BE2C (cell line): Measurements from ENCODE around the gene SHC2.

ENCODE experiments used
- DNase-seq: peaks from one replicate; pipeline ENCODE4 v3.0.0-alpha.2; 2020
- H3K27me3 ChIP-seq: fragments of 250-450 bp; sonication (Bioruptor Pico); 2 replicates; pipeline ENCODE4 v1.5.1; 2020; ENCODE audit warnings: mild to moderate bottlenecking
- H3K36me3 ChIP-seq: fragments of 250-450 bp; sonication (Bioruptor Pico); 2 replicates; pipeline ENCODE4 v1.5.1; 2020; ENCODE audit warnings: mild to moderate bottlenecking
- H3K4me1 ChIP-seq: fragments of 250-450 bp; sonication (Bioruptor Pico); 2 replicates; pipeline ENCODE4 v1.5.1; 2020
- H3K4me3 ChIP-seq: 2 replicates; pipeline ENCODE4 v1.5.1; 2011; ENCODE audit warnings: low read depth, low read length
- H3K9me3 ChIP-seq: fragments of 250-450 bp; sonication (Bioruptor Pico); 2 replicates; pipeline ENCODE4 v1.5.1; 2020
- CTCF ChIP-seq: IDR thresholded peaks from 2 replicates; pipeline ENCODE4 v1.5.1; 2012; ENCODE audit warnings: mild to moderate bottlenecking, low read depth, low read length

SHC2 gene

GRCh38 chr19:378706-379105, 82.1 kb downstream of the SHC2 start:
- TF ChIP-seq CTCF, result no peak
- Histone ChIP-seq H3K4me3 (no peak overlapping the region), H3K36me3 (no peaks in the 10 kb centered on the region), H3K27me3 (peaks cover 4% of the 10 kb centered on the region; the same call in 1 of the 2 replicates), H3K4me1 (no peaks in the 10 kb centered on the region), H3K9me3 (no peaks in the 10 kb centered on the region)
- no peak for DNase-seq

- DNase-seq, result no peak
- H3K4me1 ChIP-seq, result no peaks in the 10 kb centered on the region
- no peak for TF ChIP-seq CTCF
- H3K4me3 ChIP-seq, result no peak overlapping the region
- peaks cover 4% of the 10 kb centered on the region; the same call in 1 of the 2 replicates for H3K27me3 ChIP-seq
- H3K9me3 ChIP-seq, result no peaks in the 10 kb centered on the region
- H3K36me3 ChIP-seq, result no peaks in the 10 kb centered on the region
Measured at GRCh38 chr19:377801-378581, 82.8 kb downstream of the SHC2 start.

- no peaks in the 10 kb centered on the region for H3K4me1 ChIP-seq
- H3K9me3 ChIP-seq, result no peaks in the 10 kb centered on the region
- no peak overlapping the region for H3K4me3 ChIP-seq
- H3K36me3 ChIP-seq, result no peaks in the 10 kb centered on the region
- no peak for DNase-seq
- TF ChIP-seq CTCF, result no peak
- H3K27me3 ChIP-seq, result peaks cover 10% of the 10 kb centered on the region; the same call in 1 of the 2 replicates
Measured at GRCh38 chr19:376111-376470, 84.7 kb downstream of the SHC2 start.

GRCh38 chr19:375395-376110, 85.3 kb downstream of the SHC2 start:
- H3K4me3 ChIP-seq, result no peak overlapping the region
- TF ChIP-seq CTCF, result no peak
- no peaks in the 10 kb centered on the region for H3K4me1 ChIP-seq
- no peak for DNase-seq
- no peaks in the 10 kb centered on the region for H3K36me3 ChIP-seq
- peaks cover 10% of the 10 kb centered on the region; the same call in 1 of the 2 replicates for H3K27me3 ChIP-seq
- H3K9me3 ChIP-seq, result no peaks in the 10 kb centered on the region

- peaks cover 10% of the 10 kb centered on the region; the same call in 1 of the 2 replicates for H3K27me3 ChIP-seq
- DNase-seq, result no peak
- no peaks in the 10 kb centered on the region for H3K4me1 ChIP-seq
- no peak overlapping the region for H3K4me3 ChIP-seq
- TF ChIP-seq CTCF, result no peak
- no peaks in the 10 kb centered on the region for H3K9me3 ChIP-seq
- no peaks in the 10 kb centered on the region for H3K36me3 ChIP-seq
Measured at GRCh38 chr19:374886-375235, 86.0 kb downstream of the SHC2 start.
